Peyer's patch (tissue), 4 donors: ENCODE results near the gene CLC.

ENCODE experiments used
- POLR2A ChIP-seq, 2 donors: fragments of 450-650 bp; IDR thresholded peaks; one replicate each; pipeline ENCODE4 v1.5.1; 2017; ENCODE audit warnings: antibody characterized with exemption in 2 of 2, mild to moderate bottlenecking in 2 of 2, moderate library complexity in 2 of 2
- TF ChIP-seq, protein P1 (sequence below), 6 experiments: fragments of 450-650 bp in 4 of 6; fragments of 200-600 bp in 2 of 6; sonication (generic) in 1 of 6; IDR thresholded peaks; one replicate each; pipeline ENCODE4 v1.5.1; 2017 to 2019; ENCODE audit warnings: antibody characterized with exemption in 6 of 6, mild to moderate bottlenecking in 3 of 6, moderate library complexity in 1 of 6

DNA sequence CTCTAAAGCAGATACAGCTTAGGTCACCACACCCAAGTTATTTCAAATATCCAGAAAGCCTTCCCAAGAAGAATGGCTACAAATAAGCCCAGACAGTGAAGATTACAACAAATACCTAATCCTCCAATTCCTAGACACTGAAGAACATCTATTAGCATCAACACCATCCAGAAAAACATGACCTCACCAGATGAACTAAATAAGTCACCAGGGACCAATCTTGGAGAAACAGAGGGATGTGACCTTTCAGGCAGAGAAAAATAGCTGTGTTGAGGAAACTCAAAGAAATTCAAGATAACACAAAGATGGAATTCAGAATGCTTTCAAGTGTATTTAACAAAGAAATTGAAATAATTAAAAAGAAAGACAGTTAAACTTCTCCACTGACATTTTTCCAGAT lies 15.0 kb upstream of the CLC start:
- TF ChIP-seq, protein P1, sequence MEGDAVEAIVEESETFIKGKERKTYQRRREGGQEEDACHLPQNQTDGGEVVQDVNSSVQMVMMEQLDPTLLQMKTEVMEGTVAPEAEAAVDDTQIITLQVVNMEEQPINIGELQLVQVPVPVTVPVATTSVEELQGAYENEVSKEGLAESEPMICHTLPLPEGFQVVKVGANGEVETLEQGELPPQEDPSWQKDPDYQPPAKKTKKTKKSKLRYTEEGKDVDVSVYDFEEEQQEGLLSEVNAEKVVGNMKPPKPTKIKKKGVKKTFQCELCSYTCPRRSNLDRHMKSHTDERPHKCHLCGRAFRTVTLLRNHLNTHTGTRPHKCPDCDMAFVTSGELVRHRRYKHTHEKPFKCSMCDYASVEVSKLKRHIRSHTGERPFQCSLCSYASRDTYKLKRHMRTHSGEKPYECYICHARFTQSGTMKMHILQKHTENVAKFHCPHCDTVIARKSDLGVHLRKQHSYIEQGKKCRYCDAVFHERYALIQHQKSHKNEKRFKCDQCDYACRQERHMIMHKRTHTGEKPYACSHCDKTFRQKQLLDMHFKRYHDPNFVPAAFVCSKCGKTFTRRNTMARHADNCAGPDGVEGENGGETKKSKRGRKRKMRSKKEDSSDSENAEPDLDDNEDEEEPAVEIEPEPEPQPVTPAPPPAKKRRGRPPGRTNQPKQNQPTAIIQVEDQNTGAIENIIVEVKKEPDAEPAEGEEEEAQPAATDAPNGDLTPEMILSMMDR (IDR thresholded peaks at IDR 0.05), result no peak
- TF ChIP-seq POLR2A (IDR thresholded peaks at IDR 0.05), result no peak
